AG20443 (cell line): ENCODE data around the gene MTO1.
"Not testable (repeated sequence)": the region's sequence is repeated elsewhere in the genome, so short reads cannot be mapped to it uniquely, and the experiment has no call there.

ENCODE experiments used
- DNase-seq: peaks from one replicate; pipeline ENCODE4 v3.0.0; 2012; ENCODE audit warnings: low spot score, mixed read lengths

MTO1 gene, protein sequence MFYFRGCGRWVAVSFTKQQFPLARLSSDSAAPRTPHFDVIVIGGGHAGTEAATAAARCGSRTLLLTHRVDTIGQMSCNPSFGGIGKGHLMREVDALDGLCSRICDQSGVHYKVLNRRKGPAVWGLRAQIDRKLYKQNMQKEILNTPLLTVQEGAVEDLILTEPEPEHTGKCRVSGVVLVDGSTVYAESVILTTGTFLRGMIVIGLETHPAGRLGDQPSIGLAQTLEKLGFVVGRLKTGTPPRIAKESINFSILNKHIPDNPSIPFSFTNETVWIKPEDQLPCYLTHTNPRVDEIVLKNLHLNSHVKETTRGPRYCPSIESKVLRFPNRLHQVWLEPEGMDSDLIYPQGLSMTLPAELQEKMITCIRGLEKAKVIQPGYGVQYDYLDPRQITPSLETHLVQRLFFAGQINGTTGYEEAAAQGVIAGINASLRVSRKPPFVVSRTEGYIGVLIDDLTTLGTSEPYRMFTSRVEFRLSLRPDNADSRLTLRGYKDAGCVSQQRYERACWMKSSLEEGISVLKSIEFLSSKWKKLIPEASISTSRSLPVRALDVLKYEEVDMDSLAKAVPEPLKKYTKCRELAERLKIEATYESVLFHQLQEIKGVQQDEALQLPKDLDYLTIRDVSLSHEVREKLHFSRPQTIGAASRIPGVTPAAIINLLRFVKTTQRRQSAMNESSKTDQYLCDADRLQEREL

DNA sequence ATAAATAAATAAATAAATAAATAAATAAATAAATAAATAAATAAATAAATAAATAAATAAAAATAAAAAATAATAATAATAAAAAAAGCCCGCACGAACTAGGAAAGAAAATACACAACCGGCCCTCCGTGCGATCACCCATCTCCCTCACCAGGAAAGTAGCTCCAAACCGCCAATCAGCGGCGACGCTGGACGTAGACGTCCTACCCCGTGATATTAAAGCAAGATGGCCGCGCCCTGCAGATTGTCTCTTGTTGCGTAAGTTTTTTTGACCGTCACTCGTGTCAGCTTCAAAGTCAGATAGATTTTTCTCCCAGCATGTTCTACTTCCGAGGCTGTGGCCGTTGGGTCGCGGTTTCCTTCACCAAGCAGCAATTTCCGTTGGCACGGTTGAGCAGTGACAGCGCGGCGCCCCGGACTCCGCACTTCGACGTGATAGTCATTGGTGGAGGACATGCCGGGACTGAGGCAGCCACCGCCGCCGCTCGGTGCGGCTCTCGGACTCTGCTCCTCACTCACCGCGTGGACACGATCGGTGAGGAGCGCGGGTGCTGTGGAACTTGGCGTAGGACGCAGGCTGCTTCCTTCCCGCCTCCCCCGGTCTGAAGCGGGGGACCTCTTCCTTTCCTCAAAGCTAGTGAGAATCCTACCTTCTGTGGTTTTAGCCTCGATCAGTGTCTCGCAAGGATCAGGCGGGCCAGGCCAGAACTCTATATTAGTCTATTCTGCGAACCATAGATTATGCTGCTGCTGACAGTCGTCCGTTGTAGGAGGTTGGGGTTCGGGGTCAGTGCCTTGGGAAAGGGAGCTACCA is at the start of gene MTO1:
TSS of gene MTO1 (plus strand) at position 201 of the 814 bp plus-strand sequence. CDS start at position 319, 118 bp downstream.
- peak; percentile 94 for DNase-seq

DNA sequence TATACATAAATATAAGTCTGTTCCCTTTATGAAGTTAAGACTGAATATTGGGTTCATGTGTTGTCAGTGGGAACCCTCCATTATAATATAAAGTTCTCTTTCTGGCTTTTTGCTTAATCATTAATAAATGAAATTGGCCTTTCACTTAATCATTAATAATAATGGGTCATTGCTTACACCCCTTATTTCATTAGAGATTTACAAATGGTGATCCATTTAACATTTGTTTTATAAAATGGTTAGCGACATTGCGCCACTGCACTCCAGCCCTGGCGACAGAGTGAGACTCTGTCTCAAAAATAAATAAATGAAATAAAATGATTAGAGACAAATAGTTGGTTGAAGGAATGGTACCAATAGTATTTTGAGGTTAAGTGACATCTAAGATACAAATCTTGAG is 48.4 kb upstream of the MTO1 start:
- DNase-seq: no peak

DNA sequence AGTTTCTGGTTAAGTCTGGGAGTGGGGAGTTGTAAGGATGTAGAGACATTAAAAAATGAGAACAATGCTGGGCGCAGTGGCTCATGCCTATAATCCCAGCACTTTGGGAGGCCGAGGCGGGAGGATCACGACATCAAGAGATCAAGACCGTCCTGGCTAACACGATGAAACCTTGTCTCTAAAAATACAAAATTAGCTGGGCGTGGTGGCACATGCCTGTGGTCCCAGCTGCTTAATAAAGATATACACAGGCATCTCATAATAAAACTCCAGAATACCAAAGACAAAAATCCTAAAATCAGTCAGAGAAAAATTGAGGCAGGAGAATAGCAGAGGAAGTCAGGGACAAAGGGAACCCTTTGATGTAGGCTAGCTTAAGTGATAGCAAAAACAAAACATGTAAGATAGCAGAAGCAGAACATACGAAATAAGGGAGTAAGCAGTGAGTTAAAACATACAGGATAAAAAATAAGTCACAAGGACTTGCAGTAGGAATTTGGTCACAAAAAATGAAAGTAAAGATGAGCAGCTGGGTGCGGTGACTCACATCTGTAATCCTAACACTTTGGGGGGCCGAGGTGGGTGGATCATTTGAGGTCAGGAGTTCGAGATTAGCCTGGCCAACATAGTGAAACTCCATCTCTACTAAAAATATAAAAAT is 43.3 kb upstream of the MTO1 start:
- no peak for DNase-seq

DNA sequence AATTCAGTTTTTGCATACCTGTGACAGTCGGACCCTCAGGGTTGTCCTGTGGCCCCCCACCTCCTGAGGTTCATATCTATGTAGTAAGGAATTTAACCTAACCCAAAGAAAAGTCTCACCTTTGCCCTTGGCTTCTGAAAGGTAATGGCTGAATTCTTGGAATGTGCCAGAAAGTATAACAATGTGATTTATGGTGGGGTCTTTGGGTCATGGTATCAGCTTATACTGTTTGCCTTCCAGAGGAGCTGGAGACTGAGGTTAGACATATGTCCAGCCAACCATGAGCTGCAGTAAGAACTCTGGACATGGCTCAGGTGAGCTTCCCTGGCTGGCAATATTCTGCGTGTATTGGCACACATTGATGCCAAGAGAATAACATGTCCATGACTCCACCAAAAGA is 40.0 kb upstream of the MTO1 start:
- DNase-seq: no peak

DNA sequence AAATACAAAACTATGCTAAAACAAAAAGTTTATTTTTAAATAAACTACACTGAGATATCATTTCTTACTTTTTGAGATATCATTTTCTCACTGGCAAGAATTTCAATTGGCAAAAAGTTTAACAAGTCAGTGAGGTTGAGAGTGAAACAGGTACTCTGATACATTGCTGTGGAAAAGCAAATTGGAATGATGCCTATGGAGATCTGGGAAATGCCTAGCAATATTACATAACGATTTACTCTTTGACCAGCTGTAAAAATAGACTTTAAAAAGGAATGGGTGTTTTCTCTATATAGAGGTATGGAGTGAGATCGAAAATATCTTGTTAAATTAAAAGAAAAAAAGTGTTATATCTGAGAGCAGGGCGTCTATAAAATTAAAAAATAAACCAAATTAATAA is 26.3 kb upstream of the MTO1 start:
- DNase-seq: no peak

DNA sequence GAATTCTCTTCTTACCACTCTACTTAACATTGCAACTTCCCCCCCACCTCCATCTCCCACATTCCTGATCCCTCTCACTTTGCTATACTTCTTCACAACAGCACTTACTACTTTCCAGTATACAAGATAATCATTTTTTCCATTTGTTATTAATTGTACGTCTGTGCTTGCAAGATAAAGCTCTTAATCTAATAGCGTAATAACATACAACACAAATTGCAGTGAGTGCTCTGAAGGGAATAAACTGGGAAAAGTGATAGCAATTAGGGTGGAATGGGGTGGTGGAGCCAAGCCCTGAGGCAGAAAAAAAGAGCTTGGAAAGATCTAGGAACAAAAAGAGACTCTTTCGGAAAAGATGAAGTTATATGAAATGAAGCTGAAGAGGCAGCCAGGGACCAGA is 18.0 kb upstream of the MTO1 start:
- DNase-seq: no peak

DNA sequence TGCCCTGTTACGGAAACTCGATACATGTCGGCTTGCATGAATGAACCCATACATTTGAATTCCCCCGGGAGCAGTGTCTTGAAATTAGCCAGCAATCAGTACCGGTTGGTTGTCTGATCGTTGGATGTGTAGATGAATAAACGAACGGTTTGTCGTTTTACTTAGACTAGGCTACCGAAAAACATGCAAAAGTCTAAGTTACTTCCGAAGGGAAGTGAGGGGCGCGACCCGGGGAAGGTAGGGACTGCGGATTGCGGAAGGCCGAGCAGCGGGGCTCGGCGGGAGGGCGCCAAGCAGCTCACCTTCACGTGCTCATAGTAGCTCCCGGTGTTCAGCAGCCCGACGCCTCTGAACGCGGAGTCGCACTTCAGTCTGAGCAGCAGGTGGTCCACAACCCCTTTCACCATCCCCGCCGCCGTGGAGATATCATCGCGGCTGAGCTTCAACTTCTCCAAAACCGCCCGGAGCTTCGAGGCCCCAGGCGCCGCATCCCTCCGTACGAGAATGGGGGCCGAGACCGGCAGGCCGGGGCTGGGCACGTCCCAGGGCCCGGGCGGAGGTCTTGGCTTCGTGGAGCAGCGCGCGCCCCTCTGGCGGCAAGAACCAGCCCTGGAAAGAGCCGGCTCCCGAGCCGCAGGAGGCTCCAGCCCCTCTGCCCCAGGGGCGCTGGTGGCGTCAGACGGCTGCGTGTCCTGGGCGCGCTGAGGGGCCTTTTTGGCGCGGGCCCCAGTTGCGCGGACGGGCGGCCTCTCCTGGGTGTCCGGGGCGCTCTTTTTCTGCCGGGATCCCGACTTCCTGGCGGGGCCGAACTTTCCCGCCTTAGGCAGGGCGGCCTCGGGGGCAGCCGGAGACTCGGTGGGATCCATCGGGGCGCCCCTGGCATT is 10.1 kb upstream of the MTO1 start:
- DNase-seq: peak; percentile 71

DNA sequence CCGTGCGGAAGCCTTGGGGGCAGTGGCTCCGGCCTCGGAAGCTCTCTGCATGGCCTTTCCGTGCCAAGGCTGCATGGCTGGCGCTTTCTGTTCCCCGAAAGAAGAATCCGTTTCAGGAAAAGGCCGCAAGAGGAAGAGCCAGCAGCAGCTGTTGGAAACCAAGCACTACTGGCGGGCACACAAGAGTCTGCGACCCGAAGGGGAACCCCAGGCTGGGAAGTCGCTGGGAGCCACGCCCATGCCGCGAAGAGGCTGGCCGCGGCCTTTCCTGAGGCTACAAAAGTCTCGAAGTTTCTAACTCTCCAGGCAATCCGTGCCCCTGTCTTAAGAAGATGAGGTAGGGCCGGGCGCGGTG is 9.5 kb upstream of the MTO1 start, which contains the start of gene CGAS:
TSS of gene CGAS (minus strand) at position 191 of the 355 bp plus-strand sequence. CDS start at position 75, 116 bp downstream.
- DNase-seq: peak; percentile 87

DNA sequence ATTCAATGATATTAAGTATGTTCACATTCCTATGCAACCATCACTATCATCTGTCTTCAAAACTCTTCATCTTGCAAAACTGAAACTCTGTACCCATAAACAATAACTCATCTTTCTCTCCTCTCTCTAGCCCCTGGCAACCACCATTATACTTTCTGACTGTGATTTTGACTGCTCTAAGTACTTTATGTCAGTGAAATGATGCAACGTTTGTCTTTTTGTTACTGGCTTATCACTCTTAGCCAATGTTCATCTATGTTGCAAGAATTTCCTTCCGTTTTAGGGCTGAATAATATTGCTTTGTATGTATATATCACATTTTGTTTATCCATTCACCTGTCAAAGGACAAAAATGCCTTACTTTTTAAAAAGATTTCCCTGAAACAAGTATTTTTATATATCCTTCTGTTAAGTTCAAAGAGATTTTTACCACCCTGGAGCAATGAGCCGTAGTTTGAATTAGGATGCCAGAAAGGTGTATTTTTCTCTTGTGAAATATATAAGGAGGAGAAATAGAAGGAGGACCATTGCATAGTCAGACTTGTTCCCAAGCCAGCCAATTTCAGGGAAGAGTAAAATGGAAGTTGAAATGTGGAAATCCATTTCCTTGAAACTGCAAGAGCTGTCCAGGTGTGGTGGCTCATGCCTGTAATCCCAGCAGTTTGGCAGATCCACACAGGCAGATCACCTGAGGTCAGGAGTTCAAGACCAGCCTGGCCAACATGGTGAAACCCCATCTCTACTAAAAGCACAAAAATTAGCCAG is 5.5 kb upstream of the MTO1 start:
- DNase-seq: no peak

DNA sequence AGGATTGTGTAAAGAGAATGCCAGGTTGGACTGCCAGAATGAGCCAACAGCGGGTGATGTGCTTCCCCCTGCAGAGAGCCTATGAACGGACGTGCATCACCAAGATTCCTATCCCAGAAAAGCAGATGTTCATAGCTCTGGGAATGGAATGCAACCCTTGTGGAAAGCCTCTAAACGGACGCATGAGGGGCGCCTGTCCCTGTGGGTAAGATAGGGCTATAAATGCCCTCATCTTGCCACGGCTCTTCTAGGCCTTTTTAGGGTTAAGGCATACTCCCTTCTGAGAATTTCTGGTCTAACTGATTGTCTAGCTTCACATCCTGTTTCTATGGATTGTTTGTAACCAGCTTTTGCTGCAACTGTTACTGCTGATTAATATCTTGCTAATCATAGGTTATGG is 2.1 kb upstream of the MTO1 start:
- DNase-seq: not testable (repeated sequence)

DNA sequence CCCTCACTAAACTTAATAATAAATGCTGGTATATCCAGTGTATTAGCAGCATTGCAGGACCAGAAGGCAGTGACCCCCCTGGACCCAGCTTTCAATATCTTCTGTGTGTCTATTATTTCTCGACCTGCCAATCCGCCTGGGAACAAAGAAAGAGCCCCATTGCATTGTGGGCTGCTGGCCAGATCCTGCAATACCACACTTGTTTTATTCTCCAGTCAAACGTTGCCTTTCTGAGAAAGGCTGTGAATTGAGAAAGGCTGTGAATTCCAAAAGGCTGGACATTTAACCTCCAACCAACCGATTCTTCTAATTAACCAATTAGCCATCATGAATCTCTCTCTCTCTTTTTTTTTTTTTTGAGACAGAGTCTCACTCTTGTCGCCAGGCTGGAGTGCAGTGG is 1.5 kb upstream of the MTO1 start:
- no peak for DNase-seq

DNA sequence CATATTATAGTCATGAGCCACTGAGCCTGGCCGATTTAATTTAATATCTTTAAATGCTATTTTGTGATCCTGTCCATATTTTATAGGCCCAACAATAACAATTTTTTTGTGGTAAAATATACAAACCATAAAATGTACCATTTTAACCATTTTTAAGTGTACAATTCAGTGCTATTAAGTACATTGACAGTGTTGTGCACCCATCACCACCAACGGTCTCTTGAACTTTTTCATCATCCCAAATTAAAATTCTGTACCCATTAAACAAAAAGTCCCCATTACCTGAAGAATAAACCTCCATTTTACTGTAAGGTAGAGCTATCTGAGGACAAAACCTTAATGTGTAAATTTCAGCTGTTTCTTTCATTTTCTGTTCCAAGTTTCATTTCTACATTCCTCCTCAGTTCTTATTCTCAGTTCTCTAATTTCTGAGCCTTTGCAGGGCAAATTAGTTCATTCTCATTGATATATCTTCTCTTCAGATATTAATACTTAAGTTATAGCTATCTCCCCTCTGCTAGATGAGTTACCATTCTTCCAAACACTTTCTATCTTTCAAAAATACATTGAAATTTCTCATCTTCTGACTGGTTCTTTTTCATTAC is 10.3 kb downstream of the MTO1 start:
- DNase-seq: no peak

DNA sequence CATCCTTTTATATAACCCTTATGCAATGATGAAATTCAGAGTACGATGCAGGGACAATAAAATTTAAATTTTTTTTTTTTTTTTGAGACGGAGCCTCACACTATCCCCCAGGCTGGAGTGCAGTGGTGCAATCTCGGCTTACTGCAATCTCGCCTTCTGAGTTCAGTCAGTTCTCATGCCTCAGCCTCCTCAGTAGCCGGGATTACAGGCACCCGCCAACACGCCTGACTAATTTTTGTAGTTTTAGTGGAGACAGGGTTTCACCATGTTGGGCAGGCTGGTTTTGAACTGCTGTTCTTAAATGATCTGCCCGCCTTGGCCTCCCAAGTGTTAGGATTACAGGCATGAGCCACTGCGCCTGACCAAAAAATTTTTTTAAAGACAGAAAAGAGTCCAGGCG is 15.2 kb downstream of the MTO1 start:
- no peak for DNase-seq

DNA sequence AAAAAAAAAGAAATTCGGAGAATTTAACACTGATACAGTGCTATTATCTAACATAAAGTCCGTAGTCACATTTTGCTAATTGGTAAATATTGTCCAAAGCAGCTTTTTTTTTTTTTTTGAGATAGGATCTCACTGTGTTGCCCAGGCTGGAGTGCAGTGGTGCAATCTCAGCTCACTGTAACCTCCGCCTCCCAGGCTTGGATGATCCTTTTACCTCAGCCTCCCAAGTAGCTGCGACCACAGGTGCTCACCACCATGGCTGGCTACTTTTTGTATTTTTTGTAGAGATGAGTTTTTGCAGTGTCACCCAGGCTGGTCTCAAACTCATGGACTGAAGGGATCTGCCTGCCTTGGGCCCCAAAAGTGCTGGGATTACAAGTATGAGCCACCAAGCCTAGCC is 15.9 kb downstream of the MTO1 start:
- no peak for DNase-seq

DNA sequence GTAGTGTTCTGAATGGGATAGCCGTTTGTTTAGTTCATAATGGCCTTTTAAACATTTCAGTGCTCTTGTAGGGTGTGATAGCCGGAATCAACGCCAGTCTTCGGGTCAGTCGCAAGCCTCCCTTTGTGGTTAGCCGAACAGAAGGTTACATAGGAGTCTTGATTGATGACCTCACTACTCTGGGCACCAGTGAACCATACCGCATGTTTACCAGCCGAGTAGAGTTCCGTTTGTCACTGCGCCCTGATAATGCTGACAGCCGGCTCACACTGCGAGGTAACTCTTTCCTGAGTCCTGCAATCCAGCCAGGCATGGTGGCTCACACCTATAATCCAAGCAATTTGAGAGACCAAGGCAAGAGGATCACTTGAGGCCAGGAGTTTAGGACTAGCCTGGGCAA is 20.4 kb downstream of the MTO1 start:
- peak; percentile 9 for DNase-seq

DNA sequence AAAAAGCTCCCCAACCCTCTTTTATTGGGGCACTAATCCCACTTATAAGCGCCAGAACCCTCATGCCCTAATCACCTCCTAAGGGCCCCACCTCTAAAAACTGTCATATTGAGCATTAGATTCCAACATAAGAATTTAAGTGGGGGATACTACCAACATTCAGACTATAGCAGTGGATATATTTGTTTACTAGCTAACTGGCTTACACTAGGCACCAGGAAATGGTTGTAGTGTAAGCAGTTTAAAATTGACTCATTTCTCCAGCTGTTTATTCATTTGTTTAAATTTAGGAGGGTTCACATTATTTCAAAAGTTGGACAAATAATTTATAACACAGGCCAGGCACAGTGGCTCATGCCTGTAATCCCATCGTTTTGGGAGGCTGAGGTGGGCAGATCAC is 22.9 kb downstream of the MTO1 start:
- no peak for DNase-seq

DNA sequence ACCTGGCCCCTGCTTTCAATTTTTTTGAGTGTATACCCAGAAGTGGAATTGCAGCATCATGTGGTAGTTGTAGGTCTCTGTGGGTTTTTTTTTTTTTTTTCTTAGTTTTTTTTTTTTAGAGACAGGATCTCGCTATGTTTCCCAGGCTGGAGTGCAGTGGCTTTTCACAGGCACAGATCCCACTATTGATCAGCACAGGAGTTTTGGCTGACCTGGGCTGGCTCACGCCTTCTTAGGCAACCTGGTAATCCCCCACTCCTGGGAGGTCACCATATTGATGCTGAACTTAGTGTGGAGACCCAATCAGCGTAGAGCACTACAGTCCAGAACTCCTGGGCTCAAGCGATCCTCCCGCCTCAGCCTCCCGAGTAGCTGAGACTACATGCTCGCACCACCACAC is 25.9 kb downstream of the MTO1 start:
- no peak for DNase-seq

DNA sequence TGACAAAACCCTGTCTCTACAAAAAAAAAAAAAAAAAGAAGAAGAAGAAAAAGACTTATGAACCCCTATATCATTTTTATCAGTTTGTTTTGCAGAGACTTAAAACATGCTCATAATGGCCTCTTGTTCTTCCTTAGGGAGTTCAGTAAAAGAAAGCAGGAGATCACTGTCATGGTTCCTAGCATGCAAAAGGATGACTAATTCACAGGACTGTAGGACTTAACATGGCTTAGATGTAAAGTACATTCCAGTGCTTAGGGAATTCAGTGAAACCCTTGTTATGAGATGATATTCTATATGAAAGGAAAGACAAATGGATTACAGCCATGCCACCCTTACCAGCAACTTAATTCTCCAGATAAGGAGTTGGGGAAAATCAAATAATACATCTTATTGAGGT is 29.8 kb downstream of the MTO1 start:
- DNase-seq: no peak

DNA sequence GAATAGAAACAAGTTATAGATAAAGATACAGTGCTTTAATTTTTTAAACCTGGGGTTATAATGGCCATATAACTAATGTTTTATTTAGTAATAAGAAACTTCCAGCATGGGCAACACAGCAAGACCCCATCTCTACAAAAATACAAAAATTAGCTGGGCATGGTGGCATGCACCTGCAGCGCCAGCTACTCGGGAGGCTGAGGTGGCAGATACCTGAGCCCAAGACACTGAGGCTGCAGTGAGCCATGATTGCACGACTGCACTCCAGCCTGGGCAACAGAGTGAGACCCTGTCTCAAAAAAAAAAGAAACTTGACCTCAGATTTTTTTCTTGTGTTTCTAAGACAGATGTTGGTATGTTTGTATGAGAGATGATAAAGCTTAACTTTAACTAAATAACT is 36.4 kb downstream of the MTO1 start:
- no peak for DNase-seq
